Gastrocnemius medialis (tissue), 4 donors: ENCODE measurements around the gene KCNIP4.

Source experiments
- CTCF ChIP-seq, 5 experiments: fragments of 450-650 bp in 3 of 5; fragments of 200-600 bp in 2 of 5; sonication (generic) in 2 of 5; IDR thresholded peaks in 4 of 5; conservative IDR thresholded peaks in 1 of 5; 1 replicate in 4 of 5; 2 replicates in 1 of 5; pipeline ENCODE4 v1.5.1; 2016 to 2019; ENCODE audit warnings: antibody characterized with exemption in 5 of 5, mild to moderate bottlenecking in 3 of 5, moderate library complexity in 3 of 5
- POLR2A ChIP-seq, 2 donors: fragments of 450-650 bp; IDR thresholded peaks; one replicate each; pipeline ENCODE4 v1.6.1; 2017; ENCODE audit warnings: antibody characterized with exemption in 2 of 2, mild to moderate bottlenecking in 2 of 2, moderate library complexity in 2 of 2

- TF ChIP-seq CTCF (IDR thresholded peaks at IDR 0.05 in 4 of 5, conservative IDR thresholded peaks at IDR 0.05 in 1 of 5) (no peak), POLR2A (IDR thresholded peaks at IDR 0.05) (no peak)
Measured at GRCh38 chr4:21596521-21596920, 352.1 kb downstream of the KCNIP4 start.
